ENCODE measurements around the gene LDLRAD4. TPM values are rescaled to one million over a fixed set of nuclear protein-coding genes. Genes with fewer than 3 reads are reported as not detected.

Gene LDLRAD4
- total RNA-seq, 2 experiments from 2014 or later, result 37.3 to 38.5 TPM

DNA sequence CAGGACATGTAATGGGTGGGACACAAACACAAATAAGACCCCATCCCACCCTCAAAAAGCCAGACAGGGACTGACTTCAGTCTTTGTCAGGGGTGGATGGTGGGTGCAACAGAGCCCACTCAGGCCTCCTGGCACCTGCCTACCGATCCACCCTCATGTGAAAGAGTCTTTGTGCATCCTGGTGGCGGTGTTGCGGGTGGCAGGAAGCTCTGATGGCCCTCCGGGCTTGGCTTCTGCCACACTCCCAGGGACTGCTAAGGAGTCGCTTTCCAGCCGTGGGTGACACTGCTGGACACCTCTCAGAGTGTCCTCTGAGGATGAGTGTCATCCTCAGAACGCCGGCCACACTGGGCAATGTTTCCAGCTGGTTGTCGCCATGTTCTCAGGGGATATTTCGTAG, 92.6 kb downstream of the LDLRAD4 start:
- H3K27me3 Mint-ChIP-seq, result no peaks in the 10 kb centered on the region

DNA sequence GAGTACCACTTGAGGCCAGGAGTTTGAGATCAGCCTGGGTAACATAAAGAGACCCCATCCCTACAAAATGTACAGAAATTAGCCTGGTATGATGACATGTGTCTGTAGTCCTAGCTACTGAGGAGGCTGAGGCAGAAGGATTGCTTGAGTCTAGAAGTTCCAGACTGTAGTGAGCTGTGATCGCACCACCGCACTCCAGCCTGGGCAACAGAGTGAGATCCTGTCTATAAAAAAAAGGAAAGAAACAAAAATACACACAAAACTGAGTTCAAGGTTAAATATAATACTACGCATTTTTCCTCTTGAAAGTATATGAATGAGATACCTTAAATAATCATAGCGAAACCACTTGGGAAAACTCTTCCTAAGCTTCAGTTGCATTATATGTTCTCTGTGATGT, 94.0 kb downstream of the LDLRAD4 start:
- Mint-ChIP-seq H3K36me3 (ENCODE audit: low read depth) (peaks cover 32% of the 10 kb centered on the region), H3K4me3 (no peak overlapping the region), H3K27ac (peak overlapping the region; percentile 72), H3K27me3 (no peaks in the 10 kb centered on the region), H3K9me3 (peaks cover 18% of the 10 kb centered on the region), H3K4me1 (ENCODE audit: low read depth) (peaks cover 53% of the 10 kb centered on the region)
- no peak for ATAC-seq
- POLR2A ChIA-PET, result interaction anchor here (1.2 kb wide), 1 partner anchor 96 kb away, joined by 3 read pairs; no protein-coding TSS in a partner anchor
- intact Hi-C loops (cut with micrococcal nuclease), result loop anchor here (5.0 kb wide), 1 partner anchor 45 kb away; no protein-coding TSS in a partner anchor
- no peak for DNase-seq
- CTCF ChIA-PET, result no interaction called here
- TF ChIP-seq, protein P1, sequence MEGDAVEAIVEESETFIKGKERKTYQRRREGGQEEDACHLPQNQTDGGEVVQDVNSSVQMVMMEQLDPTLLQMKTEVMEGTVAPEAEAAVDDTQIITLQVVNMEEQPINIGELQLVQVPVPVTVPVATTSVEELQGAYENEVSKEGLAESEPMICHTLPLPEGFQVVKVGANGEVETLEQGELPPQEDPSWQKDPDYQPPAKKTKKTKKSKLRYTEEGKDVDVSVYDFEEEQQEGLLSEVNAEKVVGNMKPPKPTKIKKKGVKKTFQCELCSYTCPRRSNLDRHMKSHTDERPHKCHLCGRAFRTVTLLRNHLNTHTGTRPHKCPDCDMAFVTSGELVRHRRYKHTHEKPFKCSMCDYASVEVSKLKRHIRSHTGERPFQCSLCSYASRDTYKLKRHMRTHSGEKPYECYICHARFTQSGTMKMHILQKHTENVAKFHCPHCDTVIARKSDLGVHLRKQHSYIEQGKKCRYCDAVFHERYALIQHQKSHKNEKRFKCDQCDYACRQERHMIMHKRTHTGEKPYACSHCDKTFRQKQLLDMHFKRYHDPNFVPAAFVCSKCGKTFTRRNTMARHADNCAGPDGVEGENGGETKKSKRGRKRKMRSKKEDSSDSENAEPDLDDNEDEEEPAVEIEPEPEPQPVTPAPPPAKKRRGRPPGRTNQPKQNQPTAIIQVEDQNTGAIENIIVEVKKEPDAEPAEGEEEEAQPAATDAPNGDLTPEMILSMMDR (IDR thresholded peaks at IDR 0.05), result no peak

More for the DNA sequence above, 92.6 kb downstream of the LDLRAD4 start:
- Mint-ChIP-seq H3K27ac (no peak overlapping the region), H3K4me1 (ENCODE audit: low read depth) (peaks cover 59% of the 10 kb centered on the region), H3K36me3 (ENCODE audit: low read depth) (peaks cover 27% of the 10 kb centered on the region), H3K4me3 (no peak overlapping the region), H3K9me3 (peaks cover 13% of the 10 kb centered on the region)
- ATAC-seq, result no peak
- POLR2A ChIA-PET, result interaction anchor here (1.4 kb wide), 1 partner anchor 9 kb away, joined by 4 read pairs; no protein-coding TSS in a partner anchor
- no peak for DNase-seq
- CTCF ChIA-PET, result interaction anchor here (1.4 kb wide), 1 partner anchor 130 kb away, joined by 3 read pairs; no protein-coding TSS in a partner anchor
- TF ChIP-seq, protein P1 (IDR thresholded peaks at IDR 0.05), result no peak
- intact Hi-C loops (cut with micrococcal nuclease), result loop anchor here (5.0 kb wide), 1 partner anchor 44 kb away; no protein-coding TSS in a partner anchor

DNA sequence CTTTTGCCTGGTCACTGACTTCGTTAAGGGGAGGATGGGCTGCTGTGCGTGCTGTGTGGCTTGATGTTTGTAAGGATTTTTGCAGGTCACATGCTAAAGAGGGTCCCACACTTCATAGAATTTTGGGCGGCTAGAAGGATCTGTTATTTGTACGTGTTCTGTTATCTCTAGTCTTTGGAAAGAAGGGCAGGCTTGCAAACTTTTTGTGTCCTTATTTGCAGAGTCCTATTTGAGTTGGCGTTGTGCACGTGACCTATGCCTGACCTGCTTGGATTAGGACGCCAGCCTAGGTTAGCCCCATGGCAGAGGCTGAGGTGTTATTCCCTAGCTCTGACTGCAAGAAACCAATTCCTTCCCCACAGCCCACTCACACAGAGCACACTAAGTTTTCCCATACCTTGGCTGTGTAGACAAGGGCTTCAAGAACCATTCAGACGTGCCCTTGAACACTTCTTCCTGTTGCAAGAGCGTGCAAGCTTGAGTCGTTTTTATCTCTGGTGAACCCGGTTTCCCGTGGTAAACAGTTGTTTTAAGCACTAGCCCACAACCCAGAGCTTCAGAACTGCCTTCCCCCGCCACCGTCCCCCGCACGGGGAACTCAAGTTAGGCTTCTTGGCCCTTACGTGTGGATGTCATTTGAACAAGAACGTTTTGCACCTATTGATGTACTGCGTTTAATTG, 94.6 kb downstream of the LDLRAD4 start:
- H3K4me1 Mint-ChIP-seq (ENCODE audit: low read depth), result peaks cover 49% of the 10 kb centered on the region
- ATAC-seq (peak; percentile 41), DNase-seq (peak; percentile 49)
- CTCF ChIA-PET, result no interaction called here
- POLR2A ChIA-PET, result interaction anchor here (1.2 kb wide), 1 partner anchor 97 kb away, joined by 3 read pairs; no protein-coding TSS in a partner anchor
- H3K27me3 Mint-ChIP-seq, result no peaks in the 10 kb centered on the region
- TF ChIP-seq, protein P1 (IDR thresholded peaks at IDR 0.05), result no peak
- intact Hi-C loops (cut with micrococcal nuclease), result loop anchor here (5.0 kb wide), 1 partner anchor 46 kb away; no protein-coding TSS in a partner anchor
- peaks cover 18% of the 10 kb centered on the region for H3K9me3 Mint-ChIP-seq
- H3K36me3 Mint-ChIP-seq (ENCODE audit: low read depth), result peaks cover 32% of the 10 kb centered on the region
- H3K27ac Mint-ChIP-seq, result peak overlapping the region; percentile 72
- H3K4me3 Mint-ChIP-seq, result no peak overlapping the region

DNA sequence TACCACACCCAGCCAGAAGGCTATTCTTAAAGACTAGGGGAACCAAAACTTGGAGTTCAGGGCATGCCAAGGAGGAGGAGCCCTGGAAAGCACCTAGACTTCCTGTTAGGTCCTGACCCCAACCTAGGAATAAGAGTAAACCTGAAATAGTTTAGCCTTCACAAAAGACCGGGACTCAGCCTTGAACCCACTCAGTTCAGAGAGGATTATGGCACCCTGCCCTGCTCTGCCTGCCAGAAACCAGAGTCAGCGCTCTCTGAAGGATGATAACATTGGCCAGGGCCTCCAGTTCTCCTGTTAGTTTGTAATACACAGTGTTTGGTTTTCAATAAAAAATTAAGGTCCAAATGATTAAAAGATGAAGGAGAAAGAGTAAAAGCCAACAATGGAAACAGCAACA, 96.4 kb downstream of the LDLRAD4 start:
- ChIA-PET POLR2A (no interaction called here), CTCF (no interaction called here)
- peaks cover 18% of the 10 kb centered on the region for H3K9me3 Mint-ChIP-seq
- intact Hi-C loops (cut with micrococcal nuclease), result loop anchor here (5.0 kb wide), 1 partner anchor 48 kb away; no protein-coding TSS in a partner anchor
- H3K36me3 Mint-ChIP-seq (ENCODE audit: low read depth), result peaks cover 32% of the 10 kb centered on the region
- ATAC-seq (no peak), DNase-seq (no peak)
- H3K4me1 Mint-ChIP-seq (ENCODE audit: low read depth), result peaks cover 46% of the 10 kb centered on the region
- no peaks in the 10 kb centered on the region for H3K27me3 Mint-ChIP-seq
- no peak overlapping the region for H3K27ac Mint-ChIP-seq
- TF ChIP-seq, protein P1 (IDR thresholded peaks at IDR 0.05), result no peak
- no peak overlapping the region for H3K4me3 Mint-ChIP-seq

DNA sequence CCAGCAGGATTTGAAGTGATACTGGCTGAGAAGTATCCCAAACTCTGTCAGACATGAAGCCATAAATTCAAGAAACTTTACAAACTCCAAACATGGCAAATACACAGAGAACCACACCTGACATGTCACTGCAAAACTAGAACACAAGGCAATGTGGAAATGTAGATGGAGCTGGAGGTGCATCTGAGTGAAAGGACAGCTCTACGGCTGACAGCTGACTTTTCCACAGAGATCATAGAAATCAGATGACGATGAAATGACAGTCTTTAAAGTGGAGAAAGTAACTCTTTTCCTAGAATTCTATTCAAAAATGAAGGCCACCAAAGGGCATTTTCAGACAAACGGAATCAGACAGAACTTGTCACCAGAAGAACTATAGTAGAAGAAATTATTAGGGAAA, 97.5 kb downstream of the LDLRAD4 start:
- Mint-ChIP-seq H3K4me3 (no peak overlapping the region), H3K36me3 (ENCODE audit: low read depth) (peaks cover 32% of the 10 kb centered on the region), H3K27ac (no peak overlapping the region), H3K4me1 (ENCODE audit: low read depth) (peaks cover 44% of the 10 kb centered on the region), H3K9me3 (peaks cover 18% of the 10 kb centered on the region), H3K27me3 (no peaks in the 10 kb centered on the region)
- TF ChIP-seq, protein P1 (IDR thresholded peaks at IDR 0.05), result no peak
- ATAC-seq (no peak), DNase-seq (no peak)
- ChIA-PET CTCF (interaction anchor here (3.5 kb wide), 1 partner anchor 100 kb away, joined by 11 read pairs; no protein-coding TSS in a partner anchor), POLR2A (no interaction called here)
- intact Hi-C loops (cut with micrococcal nuclease), result no loop called here
